A549 (cell line): ENCODE measurements around the gene RPL5. TPM values are rescaled to one million over a fixed set of nuclear protein-coding genes. Genes with fewer than 3 reads are reported as not detected.
A peak's percentile ranks its signal among the peaks of the same experiment; 100 is the strongest.

Experiments used
- ATAC-seq, 2 experiments: fragments of 200-7000 bp in 1 of 2; fragments of >200 bp in 1 of 2; cut with Nextera tagmentation in 1 of 2; cut with Tn5 transposase in 1 of 2; 3 replicates each; pipeline versions ENCODE4 v1.8.0 to v1.9.1; 2018 to 2020; ENCODE audit warnings: mild to moderate bottlenecking in 1 of 2, moderate library complexity in 1 of 2
- CTCF ChIA-PET: fragments of 300-600 bp; sonication (Branson Sonifier 250); formaldehyde crosslinking; extraction: SDS; loops from one replicate; lab custom pipeline; 2021; ENCODE audit warnings: antibody characterized with exemption, inconsistent platforms; lab: Yijun Ruan, JAX
- POLR2A ChIA-PET: fragments of 350-600 bp; formaldehyde crosslinking; extraction: SDS; loops from one replicate; lab custom pipeline; 2021; ENCODE audit warnings: antibody characterized with exemption, inconsistent platforms; lab: Yijun Ruan, JAX
- DNase-seq, 2 experiments: peaks; one replicate each; pipeline versions ENCODE4 v3.0.0 to v3.0.0-alpha.2; 2011 to 2016; ENCODE audit warnings: low read depth in 1 of 2, low spot score in 1 of 2
- FAIRE-seq: peaks from 2 replicates; lab custom pipeline; 2011; peaks lifted over from hg19 to GRCh38; lab: Jason Lieb, UNC
- H3K27ac ChIP-seq, 2 experiments: fragments of >200 bp; sonication (Bioruptor Twin); formaldehyde crosslinking; 3 replicates each; pipeline ENCODE4 v1.5.1; 2016 to 2017
- H3K4me1 ChIP-seq: fragments of >200 bp; sonication (Bioruptor Twin); formaldehyde crosslinking; 3 replicates; pipeline ENCODE4 v1.6.1; 2016
- H3K4me2 ChIP-seq: fragments of >200 bp; sonication (Bioruptor Twin); formaldehyde crosslinking; 3 replicates; pipeline ENCODE4 v1.6.1; 2016
- H3K4me3 ChIP-seq: fragments of >200 bp; sonication (Bioruptor Twin); formaldehyde crosslinking; 3 replicates; pipeline ENCODE4 v1.5.1; 2016
- H3K9me3 ChIP-seq: fragments of >200 bp; sonication (Bioruptor Twin); formaldehyde crosslinking; 3 replicates; pipeline ENCODE4 v1.6.1; 2016
- ATOH8 ChIP-seq: fragments of 250-450 bp; sonication (Bioruptor Pico); IDR thresholded peaks from 2 replicates; pipeline ENCODE4 v1.5.0; 2020; ENCODE audit warnings: low read depth, mild to moderate bottlenecking, moderate library complexity
- CTCF ChIP-seq: fragments of >200 bp; sonication (Bioruptor Twin); formaldehyde crosslinking; IDR thresholded peaks from 3 replicates; pipeline ENCODE4 v1.5.1; 2016
- EHF ChIP-seq: fragments of 250-450 bp; sonication (Bioruptor Pico); IDR thresholded peaks from 2 replicates; pipeline ENCODE4 v1.5.0; 2020; ENCODE audit warnings: mild to moderate bottlenecking
- FOSB ChIP-seq: fragments of 250-450 bp; sonication (Bioruptor Pico); IDR thresholded peaks from 2 replicates; pipeline ENCODE4 v1.5.0; 2020; ENCODE audit warnings: mild to moderate bottlenecking, moderate library complexity
- FOSL2 ChIP-seq, 2 experiments: fragments of 450-650 bp in 1 of 2; fragments of >200 bp in 1 of 2; sonication (Bioruptor Twin) in 1 of 2; formaldehyde crosslinking; IDR thresholded peaks; 2 replicates each; pipeline versions ENCODE4 v1.5.0 to v1.6.1; 2016 to 2020; ENCODE audit warnings: mild to moderate bottlenecking in 1 of 2, moderate library complexity in 1 of 2
- HOXB5 ChIP-seq: fragments of 250-450 bp; sonication (Bioruptor Pico); IDR thresholded peaks from 2 replicates; pipeline ENCODE4 v1.5.0; 2020; ENCODE audit warnings: mild to moderate bottlenecking, moderate library complexity
- KDM5A ChIP-seq: fragments of 200-600 bp; sonication (generic); IDR thresholded peaks from 2 replicates; pipeline ENCODE4 v1.6.1; 2016; ENCODE audit warnings: antibody characterized with exemption, mild to moderate bottlenecking
- MAX ChIP-seq: IDR thresholded peaks from 2 replicates; pipeline ENCODE4 v1.6.1; 2012
- MAZ ChIP-seq: fragments of 150-350 bp; IDR thresholded peaks from 2 replicates; pipeline ENCODE4 v1.6.1; 2014; ENCODE audit warnings: antibody characterized with exemption, low read depth, low read length, borderline replicate concordance
- NPAS2 ChIP-seq: fragments of 250-450 bp; sonication (Bioruptor Pico); IDR thresholded peaks from 2 replicates; pipeline ENCODE4 v1.8.0; 2022; ENCODE audit warnings: mild to moderate bottlenecking, moderate library complexity, borderline replicate concordance
- PHF8 ChIP-seq: fragments of 200-600 bp; sonication (generic); IDR thresholded peaks from 2 replicates; pipeline ENCODE4 v1.6.1; 2016; ENCODE audit warnings: low read depth, mild to moderate bottlenecking, antibody characterized with exemption, moderate library complexity, borderline replicate concordance
- POLR2A ChIP-seq: IDR thresholded peaks from 2 replicates; pipeline ENCODE4 v1.6.1; 2012; ENCODE audit warnings: mild to moderate bottlenecking, low read length
- RNF2 ChIP-seq: fragments of 200-600 bp; sonication (generic); IDR thresholded peaks from 2 replicates; pipeline ENCODE4 v1.6.1; 2016; ENCODE audit warnings: low read depth, mild to moderate bottlenecking, antibody characterized with exemption, moderate library complexity, borderline replicate concordance
- ZFP36 ChIP-seq: fragments of 450-650 bp; IDR thresholded peaks from 2 replicates; pipeline ENCODE4 v1.6.1; 2014; ENCODE audit warnings: borderline replicate concordance; ENCODE audit not compliant: partially characterized antibody
- WGBS: methylation state at CpG from one replicate; pipeline ENCODE4 v1.1.6; 2017; ENCODE audit errors: missing lambda C conversion rate; 5-methylcytosine and 5-hydroxymethylcytosine counted together
- polyA plus RNA-seq, 4 experiments: library from polyadenylated mRNA; depleted of rRNA in 3 of 4; stranded (reverse); fragments of >200 nt; fragmentation: RNase III in 1 of 4; extraction: RNeasy Plus Mini Kit Qiagen cat#74134 plus additional on column Dnase treatment in 1 of 4; gene quantifications; 2 replicates in 3 of 4; 3 replicates in 1 of 4; pipeline ENCODE4 v1.2.3, GENCODE V29; 2011 to 2017
- TF ChIP-seq, protein P1 (sequence below): fragments of 450-650 bp; IDR thresholded peaks from 2 replicates; pipeline ENCODE4 v1.6.1; 2014; ENCODE audit warnings: antibody characterized with exemption

The RPL5 gene
- polyA plus RNA-seq, 2 of the 4 experiments (the other 2 are of a cell fraction): 1,222 to 2,015 TPM

DNA sequence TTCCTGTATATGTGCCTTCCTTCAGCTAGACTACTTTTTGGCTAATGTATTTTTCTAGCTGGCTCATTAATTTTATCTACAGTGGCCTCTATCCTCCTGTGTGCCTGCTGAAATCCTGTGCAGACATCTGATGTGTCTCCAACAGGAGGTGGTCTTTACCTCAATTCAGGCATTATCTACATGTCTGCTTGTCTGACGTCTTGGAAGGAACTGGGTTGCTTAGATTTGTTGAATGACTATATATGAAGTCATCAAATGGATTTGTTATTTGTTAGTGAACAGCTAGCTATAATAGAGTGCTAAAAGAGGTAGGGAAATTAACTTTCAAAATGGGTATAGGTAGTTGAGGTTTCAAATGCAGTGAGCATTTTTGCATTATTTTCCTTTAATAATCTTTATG lies 6.7 kb downstream of the RPL5 start:
- 0% methylated on average over 1 of the region's 1 CpG for WGBS
- TF ChIP-seq MAZ (no peak), HOXB5 (CRISPR knock-in tag) (no peak), NPAS2 (no peak), FOSL2 (IDR thresholded peaks at IDR 0.05) (no peak), FOSL2 (CRISPR knock-in tag; IDR thresholded peaks at IDR 0.05) (no peak), FOSB (CRISPR knock-in tag) (no peak)
- TF ChIP-seq, protein P1, sequence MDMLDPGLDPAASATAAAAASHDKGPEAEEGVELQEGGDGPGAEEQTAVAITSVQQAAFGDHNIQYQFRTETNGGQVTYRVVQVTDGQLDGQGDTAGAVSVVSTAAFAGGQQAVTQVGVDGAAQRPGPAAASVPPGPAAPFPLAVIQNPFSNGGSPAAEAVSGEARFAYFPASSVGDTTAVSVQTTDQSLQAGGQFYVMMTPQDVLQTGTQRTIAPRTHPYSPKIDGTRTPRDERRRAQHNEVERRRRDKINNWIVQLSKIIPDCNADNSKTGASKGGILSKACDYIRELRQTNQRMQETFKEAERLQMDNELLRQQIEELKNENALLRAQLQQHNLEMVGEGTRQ: no peak
- TF ChIP-seq, all 56 proteins: peak for 0
- ATAC-seq (no peak), FAIRE-seq (no peak), DNase-seq (no peak)
- Histone ChIP-seq H3K4me2 (peak overlapping the region; percentile 25; the same call in 1 of the 3 replicates), H3K4me1 (peaks cover 45% of the 10 kb centered on the region), H3K4me3 (no peak overlapping the region), H3K9me3 (no peaks in the 10 kb centered on the region), H3K27ac (no peak overlapping the region)
- ChIA-PET POLR2A (interaction anchor here (0.6 kb wide), 1 partner anchor 89 kb away, joined by 4 read pairs; no protein-coding TSS in a partner anchor), CTCF (no interaction called here)

DNA sequence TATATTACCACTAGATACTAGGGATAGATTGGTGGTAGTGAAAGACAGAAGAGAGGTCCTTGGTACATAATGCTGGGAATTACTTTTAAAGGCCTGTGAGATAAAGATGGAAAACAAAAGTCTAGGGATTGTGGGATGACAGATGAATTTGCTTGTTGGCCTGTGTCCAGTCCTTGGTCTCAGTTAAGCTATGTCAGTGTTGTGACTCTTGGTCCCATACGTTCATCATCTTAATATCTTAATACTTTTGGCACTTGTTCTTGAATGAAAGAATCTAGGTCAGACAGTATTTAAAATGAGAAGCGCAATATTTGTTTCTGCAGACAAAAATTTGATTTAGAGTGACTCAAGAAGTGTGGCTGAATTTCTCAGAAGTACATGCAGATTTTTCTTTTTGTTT lies 7.6 kb downstream of the RPL5 start:
- no peak overlapping the region for H3K27ac ChIP-seq
- no peak for ATAC-seq
- no peak overlapping the region for H3K4me3 ChIP-seq
- no peak for DNase-seq
- H3K9me3 ChIP-seq: no peaks in the 10 kb centered on the region
- TF ChIP-seq ATOH8: no peak
- H3K4me2 ChIP-seq: peak overlapping the region; percentile 19; the same call in 1 of the 3 replicates
- ChIA-PET POLR2A (no interaction called here), CTCF (interaction anchor here (1.0 kb wide), 1 partner anchor 90 kb away, joined by 3 read pairs; no protein-coding TSS in a partner anchor)
- peaks cover 36% of the 10 kb centered on the region; the same call in 2 of the 3 replicates for H3K4me1 ChIP-seq
- no peak for FAIRE-seq
- WGBS: 78% methylated on average over 2 of the region's 2 CpGs

DNA sequence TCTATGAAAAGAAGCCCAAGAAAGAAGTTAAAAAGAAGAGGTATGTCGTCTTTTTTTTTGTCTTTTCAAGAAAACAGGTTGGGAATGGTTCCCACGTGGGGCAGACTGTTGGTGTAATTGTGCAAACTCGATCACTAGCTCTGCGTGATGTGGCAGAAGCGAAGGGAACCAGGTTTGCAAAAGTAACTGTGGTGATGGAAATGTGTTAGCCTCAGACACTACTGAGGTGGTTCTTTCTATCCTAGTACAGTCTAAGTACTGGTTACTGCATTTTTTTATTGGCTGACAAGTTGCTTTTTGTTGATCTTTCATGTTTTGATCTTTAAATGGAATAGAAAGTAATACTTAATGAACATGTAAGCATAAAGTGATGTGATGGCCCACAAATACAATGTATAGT lies 8.8 kb downstream of the RPL5 start:
- no peak overlapping the region for H3K27ac ChIP-seq
- ATAC-seq (no peak), FAIRE-seq (no peak), DNase-seq (no peak)
- no peaks in the 10 kb centered on the region for H3K9me3 ChIP-seq
- WGBS: 74% methylated on average over 5 of the region's 5 CpGs
- no peak overlapping the region for H3K4me3 ChIP-seq
- POLR2A ChIA-PET: no interaction called here
- CTCF ChIA-PET: interaction anchor here (1.0 kb wide), 1 partner anchor 92 kb away, joined by 3 read pairs; no protein-coding TSS in a partner anchor
- no peak overlapping the region for H3K4me2 ChIP-seq
- TF ChIP-seq FOSL2 (IDR thresholded peaks at IDR 0.05) (no peak), FOSL2 (CRISPR knock-in tag; IDR thresholded peaks at IDR 0.05) (no peak), POLR2A (no peak), PHF8 (no peak), ZFP36 (no peak), CTCF (no peak), NPAS2 (no peak), RNF2 (no peak), EHF (CRISPR knock-in tag) (no peak), MAX (no peak), KDM5A (no peak)
- TF ChIP-seq, protein P1: no peak
- H3K4me1 ChIP-seq: peaks cover 24% of the 10 kb centered on the region; the same call in 2 of the 3 replicates
